Subcutaneous adipose tissue (tissue), 4 donors: ENCODE data around the gene TTI1. TPM values are rescaled to one million over a fixed set of nuclear protein-coding genes. Genes with fewer than 3 reads are reported as not detected.

Source experiments
- total RNA-seq, 4 donors: library from RNA; depleted of rRNA; stranded (reverse); fragments of >200 nt; gene quantifications; one replicate each; pipeline ENCODE4 v1.1.0, GENCODE V29; 2016
- TF ChIP-seq, protein P1 (sequence below): fragments of 450-650 bp; IDR thresholded peaks from one replicate; pipeline ENCODE4 v1.5.1; 2016; ENCODE audit warnings: low read depth, mild to moderate bottlenecking, control low read depth, antibody characterized with exemption, moderate library complexity

Gene TTI1
- total RNA-seq, 4 donors from 2014 or later = 9.6 to 14.8 (median 12.6) TPM

DNA sequence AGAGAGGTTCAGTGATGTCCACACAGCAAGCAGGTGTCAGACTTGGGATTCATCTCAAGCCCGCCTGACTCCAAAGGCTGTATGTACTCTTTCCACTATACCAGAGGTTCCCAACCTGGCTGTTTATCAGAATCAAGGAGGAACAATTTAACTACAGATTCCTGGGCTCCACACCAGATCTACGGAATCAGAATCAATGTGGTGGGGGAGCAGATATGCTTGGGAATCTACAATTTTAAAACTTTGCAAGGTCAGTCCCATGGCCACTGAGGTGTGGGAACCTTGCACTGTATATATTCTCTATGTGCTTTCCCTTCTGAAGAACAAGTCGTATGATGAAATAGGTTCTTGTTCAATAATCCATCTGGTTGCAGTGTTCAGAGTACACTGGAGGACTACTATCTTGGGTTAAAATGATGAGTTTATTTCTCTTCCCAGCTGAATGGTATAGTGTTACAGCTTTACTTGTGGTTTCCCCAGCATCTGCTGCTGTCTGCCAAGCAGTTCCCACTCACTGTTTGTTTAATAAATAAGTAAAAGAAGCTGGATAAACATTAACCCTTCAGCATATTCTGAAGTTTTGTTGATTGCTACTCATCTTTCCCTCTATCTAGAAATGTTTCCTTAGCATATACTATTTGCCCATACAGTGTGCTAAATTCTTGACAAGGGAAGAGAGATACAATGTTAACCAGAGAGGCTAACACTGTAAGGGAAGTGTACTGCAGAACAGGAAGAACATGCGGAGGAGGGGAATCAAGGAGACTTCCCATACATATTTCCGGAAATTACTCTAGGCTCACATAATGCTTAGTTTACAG lies 9.9 kb downstream of the TTI1 start:
- TF ChIP-seq, protein P1, sequence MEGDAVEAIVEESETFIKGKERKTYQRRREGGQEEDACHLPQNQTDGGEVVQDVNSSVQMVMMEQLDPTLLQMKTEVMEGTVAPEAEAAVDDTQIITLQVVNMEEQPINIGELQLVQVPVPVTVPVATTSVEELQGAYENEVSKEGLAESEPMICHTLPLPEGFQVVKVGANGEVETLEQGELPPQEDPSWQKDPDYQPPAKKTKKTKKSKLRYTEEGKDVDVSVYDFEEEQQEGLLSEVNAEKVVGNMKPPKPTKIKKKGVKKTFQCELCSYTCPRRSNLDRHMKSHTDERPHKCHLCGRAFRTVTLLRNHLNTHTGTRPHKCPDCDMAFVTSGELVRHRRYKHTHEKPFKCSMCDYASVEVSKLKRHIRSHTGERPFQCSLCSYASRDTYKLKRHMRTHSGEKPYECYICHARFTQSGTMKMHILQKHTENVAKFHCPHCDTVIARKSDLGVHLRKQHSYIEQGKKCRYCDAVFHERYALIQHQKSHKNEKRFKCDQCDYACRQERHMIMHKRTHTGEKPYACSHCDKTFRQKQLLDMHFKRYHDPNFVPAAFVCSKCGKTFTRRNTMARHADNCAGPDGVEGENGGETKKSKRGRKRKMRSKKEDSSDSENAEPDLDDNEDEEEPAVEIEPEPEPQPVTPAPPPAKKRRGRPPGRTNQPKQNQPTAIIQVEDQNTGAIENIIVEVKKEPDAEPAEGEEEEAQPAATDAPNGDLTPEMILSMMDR = no peak

DNA sequence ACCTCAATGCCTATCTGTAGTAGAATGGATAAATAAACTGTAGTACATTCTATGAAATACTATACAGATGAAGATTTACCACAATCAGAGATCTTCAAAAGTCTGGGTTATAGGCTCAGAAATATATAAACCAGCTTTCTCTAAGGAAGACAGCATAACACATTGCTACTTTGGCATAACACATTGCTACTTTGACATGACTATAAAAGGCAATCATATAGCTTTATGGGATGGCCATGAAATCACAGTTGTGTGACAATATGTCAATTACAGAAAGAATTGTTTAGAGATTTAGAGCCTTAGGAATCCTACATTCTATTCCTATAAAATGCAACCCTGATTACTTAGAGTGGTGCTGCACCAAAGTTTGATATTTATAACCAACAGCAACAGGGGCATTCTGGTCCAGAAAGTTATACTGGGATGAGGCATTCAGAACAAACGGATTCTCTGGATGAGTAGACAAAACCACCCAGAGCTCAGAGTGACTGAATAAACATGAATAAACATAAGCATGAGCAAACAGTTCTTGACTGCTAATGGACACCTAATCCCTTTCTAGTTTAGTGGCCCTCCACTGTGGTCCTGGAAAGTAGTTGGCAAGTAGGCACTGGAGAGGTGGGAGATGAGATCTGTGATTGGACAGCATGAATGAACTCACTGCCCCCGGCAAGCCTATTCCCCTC lies 12.0 kb downstream of the TTI1 start:
- TF ChIP-seq, protein P1 = no peak

DNA sequence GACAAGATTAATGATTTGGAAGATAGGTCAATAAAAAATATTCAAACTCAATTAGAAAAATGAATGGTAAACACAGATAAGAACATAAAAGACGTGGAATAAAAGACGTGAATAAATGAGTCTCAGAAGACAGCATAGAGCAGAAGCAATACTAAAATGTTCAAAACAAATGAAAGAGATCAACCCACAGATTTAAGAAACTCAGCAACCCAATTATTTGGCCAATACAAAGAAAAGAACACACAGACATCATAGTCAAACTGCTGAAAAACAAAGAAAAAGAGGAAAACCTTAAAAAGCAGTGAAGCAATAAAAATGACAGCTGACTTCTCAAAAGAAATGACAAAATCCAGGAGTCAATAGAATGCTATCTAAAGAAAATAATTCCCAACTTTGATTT lies 14.9 kb downstream of the TTI1 start:
- TF ChIP-seq, protein P1 = no peak

DNA sequence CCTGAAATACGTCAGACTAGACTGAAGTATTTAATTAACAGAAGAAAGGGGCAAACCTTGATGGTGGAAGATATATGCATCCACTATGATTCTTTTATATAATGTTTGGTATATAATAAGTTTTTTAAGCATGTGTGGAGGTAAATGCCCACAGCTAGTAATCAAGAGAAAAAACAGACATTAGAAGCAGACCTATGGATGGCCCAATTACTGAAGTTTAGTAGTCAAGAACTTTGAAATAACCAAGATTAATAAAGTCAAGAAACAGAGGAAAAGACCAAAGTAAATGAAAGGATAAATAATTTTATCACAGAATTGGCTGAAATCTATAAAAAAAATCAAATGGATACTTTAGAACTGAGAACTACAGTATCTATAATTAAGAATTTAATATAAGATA lies 15.3 kb downstream of the TTI1 start:
- TF ChIP-seq, protein P1 = no peak

DNA sequence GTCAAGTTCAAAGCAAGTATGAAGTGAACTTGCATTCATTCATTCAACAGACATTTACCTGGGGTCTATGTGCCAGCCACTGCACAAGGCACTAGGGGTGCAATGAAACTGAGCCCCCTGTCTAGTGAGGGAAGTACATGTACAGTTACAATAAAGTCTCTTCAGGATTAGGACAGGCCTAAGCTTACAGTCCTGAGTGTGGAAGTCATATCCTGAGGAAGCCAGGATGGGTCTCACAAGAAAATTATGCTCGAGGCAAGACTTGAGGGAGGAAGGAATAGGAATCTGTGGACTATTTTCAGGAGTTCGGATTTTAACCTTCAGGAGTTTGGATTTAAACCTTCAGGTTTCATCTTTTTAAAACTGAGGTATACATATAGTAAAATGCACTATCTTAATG lies 19.4 kb downstream of the TTI1 start:
- TF ChIP-seq, protein P1 = no peak

DNA sequence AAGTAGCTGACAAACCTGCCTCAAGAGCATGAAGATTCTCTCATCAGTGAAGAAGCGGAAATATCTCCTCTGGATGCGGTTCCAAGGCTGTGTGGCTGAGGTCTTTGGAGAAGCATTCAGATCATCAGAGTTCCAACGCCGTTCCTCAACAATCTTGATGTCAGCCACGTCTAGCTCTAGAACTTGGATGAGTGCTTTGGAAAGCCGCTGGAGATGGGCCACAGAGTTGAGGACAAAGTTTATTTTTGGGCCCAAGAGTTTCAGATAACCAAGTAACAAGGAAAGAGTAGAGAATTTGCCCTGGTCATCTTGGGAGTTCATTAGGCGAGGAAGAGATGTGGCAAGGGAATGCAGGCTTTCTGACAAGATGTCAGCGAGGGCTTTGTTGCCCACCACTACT lies 20.9 kb downstream of the TTI1 start:
- TF ChIP-seq, protein P1 = no peak

DNA sequence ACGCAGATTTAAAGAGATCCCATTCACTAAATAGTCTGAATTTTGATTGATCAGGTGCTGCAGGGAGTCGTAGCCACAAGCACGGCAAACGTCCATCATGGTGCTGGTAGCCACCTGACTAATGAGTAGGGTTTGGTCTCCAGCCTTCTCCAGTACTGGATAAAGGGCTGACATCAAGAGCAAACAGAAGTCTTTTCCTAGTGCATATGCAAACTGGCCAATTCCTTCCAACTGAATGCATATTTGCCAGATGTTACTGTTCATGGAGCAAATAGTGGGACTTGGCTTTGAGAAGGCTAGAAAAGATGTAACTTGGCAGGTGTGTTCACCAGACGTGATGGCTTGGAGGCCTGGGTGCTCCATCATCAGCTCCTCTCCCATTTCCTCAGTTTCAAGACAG lies 21.6 kb downstream of the TTI1 start:
- TF ChIP-seq, protein P1 = no peak
